Astrocyte of the spinal cord (primary cell): Measurements from ENCODE around the gene CSTF1.

ENCODE experiments used
- DNase-seq: peaks from one replicate; pipeline ENCODE4 v3.0.0; 2011; ENCODE audit warnings: low read depth, low spot score
- H3K4me3 ChIP-seq: 2 replicates; pipeline ENCODE4 v1.5.1; 2011; ENCODE audit warnings: low read depth, mild to moderate bottlenecking, low read length, moderate library complexity
- in situ Hi-C: cut with HindIII; loops from 2 replicates; pipeline ENCODE4 v1.10.0; 2017; ENCODE audit warnings: low sequenced_read_pairs
- TF ChIP-seq, protein P1 (sequence below): IDR thresholded peaks from 2 replicates; pipeline ENCODE4 v1.5.1; 2012; ENCODE audit warnings: low read depth, mild to moderate bottlenecking, low read length, inconsistent platforms

The CSTF1 gene

DNA sequence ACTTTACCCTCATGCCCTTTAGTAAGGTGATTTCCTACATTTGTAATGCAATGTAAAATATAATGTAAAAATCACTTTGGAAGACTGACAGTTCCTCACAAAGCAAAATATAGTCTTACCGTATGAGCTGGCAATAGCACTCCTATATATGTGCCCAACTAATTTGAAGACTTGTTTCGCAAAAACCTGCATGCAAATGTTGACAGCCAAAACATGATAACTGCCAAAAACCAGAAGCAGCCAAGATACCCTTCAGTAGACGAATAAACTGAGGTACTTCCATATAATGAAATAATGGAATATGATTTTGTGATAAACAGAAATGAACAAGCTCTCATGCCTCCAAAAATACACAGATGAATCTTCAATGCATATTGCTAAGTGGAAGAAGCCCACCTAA is 14.1 kb upstream of the CSTF1 start:
- in situ Hi-C loops: no loop called here
- no peak overlapping the region for H3K4me3 ChIP-seq
- no peak for DNase-seq
- TF ChIP-seq, protein P1, sequence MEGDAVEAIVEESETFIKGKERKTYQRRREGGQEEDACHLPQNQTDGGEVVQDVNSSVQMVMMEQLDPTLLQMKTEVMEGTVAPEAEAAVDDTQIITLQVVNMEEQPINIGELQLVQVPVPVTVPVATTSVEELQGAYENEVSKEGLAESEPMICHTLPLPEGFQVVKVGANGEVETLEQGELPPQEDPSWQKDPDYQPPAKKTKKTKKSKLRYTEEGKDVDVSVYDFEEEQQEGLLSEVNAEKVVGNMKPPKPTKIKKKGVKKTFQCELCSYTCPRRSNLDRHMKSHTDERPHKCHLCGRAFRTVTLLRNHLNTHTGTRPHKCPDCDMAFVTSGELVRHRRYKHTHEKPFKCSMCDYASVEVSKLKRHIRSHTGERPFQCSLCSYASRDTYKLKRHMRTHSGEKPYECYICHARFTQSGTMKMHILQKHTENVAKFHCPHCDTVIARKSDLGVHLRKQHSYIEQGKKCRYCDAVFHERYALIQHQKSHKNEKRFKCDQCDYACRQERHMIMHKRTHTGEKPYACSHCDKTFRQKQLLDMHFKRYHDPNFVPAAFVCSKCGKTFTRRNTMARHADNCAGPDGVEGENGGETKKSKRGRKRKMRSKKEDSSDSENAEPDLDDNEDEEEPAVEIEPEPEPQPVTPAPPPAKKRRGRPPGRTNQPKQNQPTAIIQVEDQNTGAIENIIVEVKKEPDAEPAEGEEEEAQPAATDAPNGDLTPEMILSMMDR: no peak

DNA sequence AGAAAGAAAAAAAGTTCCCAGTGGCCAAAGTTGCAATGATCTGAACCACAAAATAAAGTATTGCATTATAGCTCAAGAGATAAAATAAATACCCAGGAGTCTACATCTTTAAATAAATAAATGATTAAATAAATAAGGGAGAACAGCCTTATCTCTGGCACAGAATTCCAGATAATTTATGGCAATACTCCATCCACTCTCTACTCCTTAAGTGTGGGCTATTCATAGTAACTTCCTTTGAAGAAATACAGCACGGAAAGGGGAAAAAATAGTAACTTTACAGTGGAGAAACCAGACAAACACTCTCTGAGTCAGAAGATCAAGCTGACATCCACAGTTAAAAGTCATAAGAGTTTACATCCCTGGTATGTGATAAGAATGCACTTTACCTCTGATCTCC is 12.1 kb upstream of the CSTF1 start:
- in situ Hi-C loops: no loop called here
- peak; percentile 12 for DNase-seq
- H3K4me3 ChIP-seq: no peak overlapping the region
- TF ChIP-seq, protein P1: no peak

DNA sequence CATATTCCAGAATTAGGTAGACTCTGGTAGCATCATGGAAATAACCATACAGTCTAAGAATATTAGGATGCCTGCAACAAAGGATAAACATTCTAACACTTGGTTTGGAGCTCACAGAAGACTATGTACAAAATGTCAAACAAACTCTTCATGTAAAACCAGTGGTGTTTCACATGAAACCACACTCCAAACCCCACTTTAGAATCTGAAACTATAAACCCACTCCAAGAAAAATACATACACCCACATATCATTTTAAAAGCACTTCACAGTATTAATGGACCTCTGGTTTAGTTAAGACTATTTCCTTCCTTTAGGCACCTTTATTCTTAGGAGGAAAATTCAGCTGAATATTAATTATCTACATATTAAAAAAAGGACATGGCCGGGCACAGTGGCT is 10.9 kb upstream of the CSTF1 start:
- no peak overlapping the region for H3K4me3 ChIP-seq
- in situ Hi-C loops: no loop called here
- no peak for DNase-seq
- TF ChIP-seq, protein P1: no peak

DNA sequence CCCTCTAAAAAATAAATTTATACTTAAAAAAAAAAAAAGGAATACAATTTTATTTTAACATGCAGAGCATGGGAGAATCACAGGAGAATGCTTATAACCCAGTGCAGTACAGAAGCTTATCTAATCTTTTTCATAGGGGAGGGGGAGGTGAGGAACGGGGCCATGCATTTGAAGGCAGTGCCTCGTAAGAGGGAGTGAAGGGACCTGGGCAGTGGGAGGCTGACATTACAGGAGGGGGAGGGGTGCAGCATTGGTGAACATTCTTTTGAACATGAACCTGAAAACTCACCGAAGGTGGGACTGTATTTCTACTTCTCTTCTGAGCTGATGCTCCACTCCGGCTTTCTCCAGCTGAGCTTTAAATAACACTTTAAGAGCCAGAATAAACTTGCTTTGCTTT is 9.7 kb upstream of the CSTF1 start:
- TF ChIP-seq, protein P1: no peak
- in situ Hi-C loops: no loop called here
- DNase-seq: no peak
- H3K4me3 ChIP-seq: no peak overlapping the region

DNA sequence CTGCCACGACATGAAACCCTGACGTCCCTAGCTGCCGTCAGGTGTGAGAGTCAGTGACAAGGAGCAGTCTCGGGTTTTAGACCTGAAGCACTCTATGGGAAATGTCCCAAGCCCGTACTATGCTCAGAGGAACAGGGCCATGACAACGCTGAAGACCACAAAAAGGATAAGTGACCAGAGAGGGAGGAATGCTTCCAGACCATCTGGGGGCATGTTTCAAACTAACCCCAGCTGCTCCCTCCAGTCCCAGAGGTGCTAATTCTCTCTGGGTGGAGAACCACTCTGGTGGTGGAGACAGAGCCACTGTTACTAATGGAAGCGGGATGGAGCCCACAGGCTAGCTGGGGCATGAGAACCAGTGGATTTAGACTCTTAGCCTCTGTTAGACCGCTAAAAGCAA is 9.1 kb upstream of the CSTF1 start:
- TF ChIP-seq, protein P1: no peak
- no peak for DNase-seq
- in situ Hi-C loops: no loop called here
- no peak overlapping the region for H3K4me3 ChIP-seq

DNA sequence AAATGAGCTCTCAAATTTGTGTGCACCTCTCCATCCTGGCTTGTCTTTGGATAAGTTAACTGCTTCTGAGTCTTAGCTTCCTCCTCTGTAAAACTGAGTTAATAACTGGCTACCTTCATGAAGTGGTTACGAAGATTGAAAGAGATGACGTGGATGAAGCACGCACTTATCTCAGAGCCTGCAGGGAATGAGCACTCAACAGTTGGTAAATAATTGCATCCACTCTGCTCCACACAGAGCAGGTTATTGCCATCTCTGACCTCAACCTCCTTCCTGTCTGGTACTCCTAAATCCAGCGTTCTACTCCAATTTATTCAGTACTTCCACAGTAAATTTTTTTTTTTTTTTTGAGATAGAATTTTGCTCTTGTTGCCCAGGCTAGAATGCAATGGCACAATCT is 7.3 kb upstream of the CSTF1 start:
- TF ChIP-seq, protein P1: no peak
- in situ Hi-C loops: no loop called here
- no peak overlapping the region for H3K4me3 ChIP-seq
- no peak for DNase-seq

DNA sequence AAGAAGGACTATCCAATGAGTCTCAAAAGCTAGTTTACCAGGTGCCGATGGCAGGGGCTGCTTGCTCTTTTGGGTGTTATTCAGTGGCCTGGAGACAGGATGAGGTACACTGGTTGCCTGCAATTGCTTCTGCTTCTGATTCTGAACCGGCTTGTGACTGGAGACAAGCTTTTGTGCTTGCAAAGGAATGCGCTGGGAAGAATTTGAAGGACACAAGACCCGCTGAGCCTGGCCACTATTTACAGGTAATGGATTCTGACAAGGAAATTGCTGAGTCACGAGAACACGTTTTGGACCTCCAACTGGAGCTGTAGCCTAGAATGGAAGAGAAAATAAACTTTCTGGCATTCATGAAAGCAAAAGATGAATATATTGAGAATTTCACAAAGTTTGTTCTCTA is 6.2 kb upstream of the CSTF1 start:
- in situ Hi-C loops: no loop called here
- TF ChIP-seq, protein P1: no peak
- H3K4me3 ChIP-seq: no peak overlapping the region
- no peak for DNase-seq
